HG03060 (cell line): ENCODE data around the gene IRGC.
"Not testable (repeated sequence)": the region's sequence is repeated elsewhere in the genome, so short reads cannot be mapped to it uniquely, and the experiment has no call there.

ENCODE experiments used
- ATAC-seq: cut with Tn5 transposase; IDR thresholded peaks from one replicate; pipeline ENCODE4 v1.9.1; 2021; ENCODE audit warnings: low read depth, moderate number of reproducible peaks; ENCODE audit not compliant: unreplicated experiment

The IRGC gene, protein sequence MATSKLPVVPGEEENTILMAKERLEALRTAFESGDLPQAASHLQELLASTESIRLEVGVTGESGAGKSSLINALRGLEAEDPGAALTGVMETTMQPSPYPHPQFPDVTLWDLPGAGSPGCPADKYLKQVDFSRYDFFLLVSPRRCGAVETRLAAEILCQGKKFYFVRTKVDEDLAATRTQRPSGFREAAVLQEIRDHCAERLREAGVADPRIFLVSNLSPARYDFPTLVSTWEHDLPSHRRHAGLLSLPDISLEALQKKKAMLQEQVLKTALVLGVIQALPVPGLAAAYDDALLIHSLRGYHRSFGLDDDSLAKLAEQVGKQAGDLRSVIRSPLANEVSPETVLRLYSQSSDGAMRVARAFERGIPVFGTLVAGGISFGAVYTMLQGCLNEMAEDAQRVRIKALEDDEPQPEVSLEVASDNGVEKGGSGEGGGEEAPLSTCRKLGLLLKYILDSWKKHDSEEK

GRCh38 chr19:43715776-43716175 is at the start of gene IRGC:
TSS of gene IRGC (plus strand) at chr19:43716076. CDS start at chr19:43718559, 2,483 bp downstream.
- ATAC-seq, result no peak

GRCh38 chr19:43667126-43667875 is 48.6 kb upstream of the IRGC start:
- ATAC-seq, result no peak

- no peak for ATAC-seq
Observed at GRCh38 chr19:43667876-43668405, 47.9 kb upstream of the IRGC start.

- ATAC-seq, result peak; percentile 81
Observed at GRCh38 chr19:43668406-43669109, 47.3 kb upstream of the IRGC start.

DNA sequence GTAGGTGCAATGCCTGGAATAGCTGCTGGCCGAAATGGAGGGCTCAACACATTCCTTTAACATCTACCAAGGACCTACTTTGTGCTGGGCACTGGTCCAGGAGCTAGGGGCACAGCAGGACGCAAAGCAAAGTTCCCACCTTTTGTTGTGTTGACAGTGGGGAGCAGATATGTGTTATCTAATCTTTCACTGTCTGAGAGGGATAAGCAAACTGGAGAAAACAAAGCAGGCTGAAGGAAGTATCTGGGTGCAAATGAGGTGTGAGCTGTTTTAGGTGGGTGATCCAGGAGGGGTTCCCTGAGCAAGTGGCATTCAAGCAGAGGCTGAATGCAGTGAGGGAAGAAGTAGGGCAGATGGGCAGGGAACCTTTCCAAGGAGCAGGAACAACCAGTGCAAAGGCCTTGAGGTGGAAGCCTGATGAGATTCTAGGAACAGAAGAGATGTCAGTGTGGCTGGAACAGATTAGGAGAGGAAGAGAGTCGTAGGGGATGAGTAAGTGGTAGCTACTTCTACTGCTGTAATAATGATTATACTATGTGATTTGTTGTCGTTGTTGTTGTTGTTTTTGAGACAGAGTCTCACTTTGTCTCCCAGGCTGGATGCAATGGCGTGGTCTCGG is 43.7 kb upstream of the IRGC start:
- ATAC-seq, result no peak

DNA sequence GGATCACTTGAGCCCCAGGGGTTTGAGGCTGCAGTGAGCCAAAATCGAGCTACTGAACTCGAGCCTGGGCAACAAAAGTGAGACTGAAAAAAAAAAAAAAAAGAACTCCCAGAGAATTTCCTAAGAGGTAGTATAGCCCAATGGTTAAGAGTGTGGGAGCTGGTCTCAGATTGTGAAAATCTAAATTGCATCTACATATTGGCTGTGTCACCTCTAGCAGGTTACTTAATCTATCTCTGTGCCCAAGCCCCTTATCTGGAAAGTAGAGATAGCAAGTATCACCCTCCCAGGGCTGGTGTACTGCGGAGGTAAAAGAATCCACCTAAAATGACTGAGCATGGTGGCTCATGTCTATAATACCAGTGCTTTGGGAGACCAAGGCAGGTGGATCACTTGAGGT is 42.2 kb upstream of the IRGC start:
- ATAC-seq, result no peak

DNA sequence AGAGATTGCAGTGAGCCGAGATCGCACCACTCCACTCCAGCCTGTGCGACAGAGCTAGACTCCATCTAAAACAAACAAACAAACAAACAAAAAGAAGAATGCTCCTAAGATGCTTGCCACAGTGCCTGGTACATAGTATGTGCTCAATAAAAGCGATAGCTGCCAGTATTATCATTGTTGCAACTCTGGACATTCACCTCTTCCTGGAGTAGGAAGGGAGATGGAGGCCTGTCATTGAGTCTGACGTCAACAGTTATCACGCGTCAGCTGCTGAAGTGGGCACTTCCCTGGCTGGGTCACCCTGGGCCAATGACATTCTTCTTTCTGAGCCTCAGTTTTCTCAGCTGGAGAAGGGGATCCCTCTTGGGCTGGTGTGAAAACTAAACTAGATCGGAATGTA is 41.7 kb upstream of the IRGC start:
- no peak for ATAC-seq

DNA sequence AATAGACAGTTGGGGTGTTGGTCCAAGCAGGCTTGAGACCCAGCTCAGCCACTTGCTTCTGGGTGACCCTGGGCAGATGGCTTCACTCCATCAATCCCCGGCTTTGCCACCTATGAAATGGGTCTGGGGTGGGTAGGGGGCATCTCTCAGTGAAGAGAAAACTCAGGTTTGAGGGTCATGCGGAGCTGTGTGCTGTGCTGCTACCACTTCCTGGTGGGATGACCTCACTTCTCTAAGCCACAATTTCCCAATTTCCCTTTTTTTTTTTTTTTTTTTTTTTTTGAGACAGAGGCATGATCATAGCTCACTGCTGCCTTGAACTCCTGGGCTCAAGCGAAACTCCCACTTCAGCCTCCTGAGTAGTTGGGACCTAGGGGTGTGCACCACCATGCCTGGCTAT is 41.3 kb upstream of the IRGC start:
- ATAC-seq, result no peak

DNA sequence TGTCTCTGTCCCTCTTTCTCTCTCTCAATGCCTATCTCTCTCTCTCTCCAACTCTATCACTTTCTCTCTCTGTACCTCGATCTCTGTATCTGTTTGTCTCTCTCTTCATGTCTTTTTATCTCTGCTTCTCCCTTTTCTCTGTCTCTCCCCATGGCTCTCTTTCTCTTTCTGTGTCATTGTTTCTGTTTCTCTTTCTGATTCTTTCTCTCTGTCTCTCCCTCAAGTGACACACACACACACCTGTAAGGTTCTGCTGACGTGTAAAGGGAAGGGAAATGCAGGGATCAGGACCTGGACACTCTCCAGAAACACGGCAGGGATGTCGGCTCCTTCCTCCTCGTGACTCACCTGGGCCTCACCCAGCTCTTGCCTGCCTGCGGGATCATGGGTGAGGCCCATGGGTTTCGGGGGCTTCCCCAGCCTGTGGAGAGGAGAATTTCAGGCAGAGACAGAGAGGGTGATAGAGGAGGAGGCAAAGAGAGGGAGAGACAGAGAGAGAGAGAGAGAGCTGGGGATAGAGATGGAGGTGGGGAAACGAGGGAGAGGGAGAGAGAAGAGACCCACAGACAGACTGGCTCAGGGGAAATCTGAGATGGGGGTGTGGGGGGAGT is 40.5 kb upstream of the IRGC start:
- no peak for ATAC-seq

GRCh38 chr19:43675906-43676305 is 40.0 kb upstream of the IRGC start:
- ATAC-seq, result no peak

DNA sequence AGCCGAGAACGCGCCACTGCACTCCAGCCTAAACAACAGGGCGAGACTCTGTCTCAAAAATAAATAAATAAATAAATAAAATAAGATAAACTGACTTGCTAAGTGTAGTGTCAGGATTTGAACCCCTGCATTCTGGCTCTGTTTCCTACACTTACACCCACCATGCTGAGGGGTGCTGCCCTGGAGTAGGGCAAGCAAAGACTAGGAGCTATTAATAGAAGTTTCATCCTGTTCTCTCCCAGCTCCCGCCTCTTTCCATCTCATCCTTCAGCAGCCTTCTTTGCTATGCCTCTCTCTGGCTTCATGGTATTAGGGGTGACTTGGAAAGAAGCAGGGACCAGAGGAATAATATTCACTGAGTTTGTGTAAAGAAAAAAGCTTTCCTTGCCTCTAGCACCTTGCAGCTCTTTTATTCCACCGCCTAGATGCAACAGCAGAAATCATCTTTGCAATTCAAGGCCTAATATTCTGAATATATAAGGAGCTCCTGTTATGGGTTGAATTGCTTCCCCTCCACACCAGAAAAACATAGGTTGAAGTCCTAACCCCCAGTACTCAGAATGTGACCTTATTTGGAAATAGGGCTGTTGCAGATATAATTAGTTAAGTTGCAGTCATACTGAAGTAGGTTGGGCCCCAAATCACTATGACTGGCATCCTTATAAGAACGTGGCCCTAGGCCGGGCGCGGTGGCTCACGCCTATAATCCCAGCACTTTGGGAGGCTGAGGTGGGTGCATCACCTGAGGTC is 37.2 kb upstream of the IRGC start:
- no peak for ATAC-seq

DNA sequence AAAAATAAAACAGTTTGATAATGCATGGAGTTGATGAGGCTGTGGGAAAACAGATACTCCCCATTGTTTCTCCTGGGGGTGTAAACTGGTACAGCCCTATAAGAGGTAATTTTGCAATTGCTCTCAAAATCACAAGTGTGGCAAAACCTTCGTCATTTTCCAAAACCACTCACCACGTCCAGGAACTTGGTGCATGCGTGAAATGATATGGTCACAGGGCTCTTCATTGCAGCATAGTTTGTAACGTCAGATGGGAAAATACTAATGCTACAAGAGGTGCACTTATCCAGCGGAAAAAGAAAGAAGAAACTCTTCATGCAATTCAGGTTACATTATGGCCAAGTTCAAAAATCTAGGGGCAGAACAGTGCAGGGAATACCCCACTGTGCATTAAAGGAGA is 34.1 kb upstream of the IRGC start:
- no peak for ATAC-seq

GRCh38 chr19:43682269-43682668 is 33.6 kb upstream of the IRGC start:
- ATAC-seq, result not testable (repeated sequence)

DNA sequence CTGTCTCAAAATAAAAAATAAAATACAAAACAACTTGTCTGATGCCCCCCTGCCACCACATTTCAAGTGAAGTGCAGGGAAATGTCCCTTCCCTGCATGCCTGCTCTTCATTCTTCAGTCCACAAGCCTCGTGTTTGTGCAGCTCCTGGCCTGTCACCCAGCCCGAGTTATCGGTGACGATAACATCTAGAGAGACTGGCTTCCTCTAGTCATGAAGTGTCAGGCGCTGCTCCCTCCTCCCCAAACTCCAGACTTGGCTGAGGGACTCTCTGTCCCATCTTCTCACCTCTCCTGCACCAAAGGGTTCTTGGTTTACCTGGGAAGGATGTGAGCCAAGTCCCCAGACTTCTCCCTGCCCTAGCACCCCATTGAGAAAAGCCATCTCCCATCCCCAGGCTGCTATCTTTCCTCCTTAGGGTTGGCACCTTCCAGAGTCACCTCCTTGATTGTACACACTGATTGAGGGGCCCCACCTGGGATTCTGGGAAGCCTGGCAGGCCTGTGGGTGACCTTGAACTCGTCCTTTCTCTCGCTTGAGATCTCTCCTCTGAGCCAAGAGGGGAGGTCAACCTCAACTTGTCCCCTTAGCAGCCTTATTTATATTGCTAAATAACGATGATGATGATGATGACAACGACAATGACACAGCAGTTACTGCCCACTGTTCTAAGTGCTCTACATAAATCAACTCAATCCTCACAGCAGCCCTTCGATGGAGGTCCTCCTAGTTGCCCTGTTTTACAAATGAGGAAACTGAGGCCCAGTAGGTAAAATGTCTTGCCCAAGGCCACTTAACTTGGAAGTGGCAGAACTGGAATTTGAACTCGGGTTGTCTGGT is 32.8 kb upstream of the IRGC start:
- no peak for ATAC-seq

DNA sequence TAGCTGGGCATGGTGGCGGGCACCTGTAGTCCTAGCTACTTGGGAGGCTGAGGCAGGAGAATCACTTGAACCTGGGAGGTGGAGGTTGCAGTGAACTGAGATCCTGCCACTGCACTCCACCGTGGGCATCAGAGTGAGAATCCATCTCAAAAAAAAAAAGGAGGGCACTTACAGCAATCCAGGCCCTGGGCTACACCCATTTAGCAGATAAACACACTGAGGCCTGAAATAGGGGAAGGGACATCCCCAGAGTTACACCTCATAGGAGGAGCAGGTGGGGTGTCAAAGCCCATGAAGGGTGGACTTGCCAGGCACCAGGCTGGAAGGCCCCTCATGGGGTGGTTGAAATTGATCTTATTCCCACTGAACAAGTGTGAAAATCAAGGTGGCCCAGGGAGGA is 32.0 kb upstream of the IRGC start:
- ATAC-seq, result no peak

GRCh38 chr19:43684326-43684725 is 31.6 kb upstream of the IRGC start:
- no peak for ATAC-seq

GRCh38 chr19:43687660-43687997 is 28.2 kb upstream of the IRGC start:
- no peak for ATAC-seq

DNA sequence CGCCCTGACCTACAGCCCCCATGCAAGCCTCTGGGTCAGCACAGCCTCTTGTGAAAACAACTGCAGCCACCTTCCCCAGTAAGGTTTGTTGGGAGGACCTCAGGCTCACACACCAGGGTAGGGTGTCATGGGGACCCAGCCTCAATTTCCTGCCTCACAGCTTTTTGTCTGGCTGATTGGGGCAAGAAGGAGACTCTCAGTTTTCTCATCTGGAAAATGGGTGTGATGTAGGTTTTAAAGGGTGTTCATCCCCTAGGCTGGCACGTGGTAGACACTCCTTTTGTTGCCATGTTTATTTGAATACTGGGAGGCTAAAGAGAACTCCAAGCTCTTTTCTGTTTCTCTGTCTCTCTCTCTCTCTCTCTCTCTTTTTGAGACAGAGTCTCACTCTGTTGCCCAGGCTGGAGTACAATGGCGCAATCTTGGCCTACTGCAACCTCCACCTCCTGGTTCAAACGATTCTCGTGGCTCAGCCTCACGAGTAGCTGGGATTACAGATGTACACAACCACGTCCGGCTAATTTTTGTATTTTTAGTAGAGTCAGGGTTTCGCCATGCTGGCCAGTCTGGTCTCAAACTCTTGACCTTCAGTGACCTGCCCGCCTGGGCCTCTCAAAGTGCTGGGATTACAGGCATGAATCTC is 27.7 kb upstream of the IRGC start:
- ATAC-seq, result no peak
